AG08396 (cell line): ENCODE results near the gene TUSC2.
"Not testable (repeated sequence)": the region's sequence is repeated elsewhere in the genome, so short reads cannot be mapped to it uniquely, and the experiment has no call there.

Source experiments
- DNase-seq: peaks from one replicate; pipeline ENCODE4 v3.0.0; 2012; ENCODE audit warnings: low spot score, mixed read lengths

TUSC2 gene

GRCh38 chr3:50294089-50294488 lies 33.9 kb downstream of the TUSC2 start:
- no peak for DNase-seq

DNA sequence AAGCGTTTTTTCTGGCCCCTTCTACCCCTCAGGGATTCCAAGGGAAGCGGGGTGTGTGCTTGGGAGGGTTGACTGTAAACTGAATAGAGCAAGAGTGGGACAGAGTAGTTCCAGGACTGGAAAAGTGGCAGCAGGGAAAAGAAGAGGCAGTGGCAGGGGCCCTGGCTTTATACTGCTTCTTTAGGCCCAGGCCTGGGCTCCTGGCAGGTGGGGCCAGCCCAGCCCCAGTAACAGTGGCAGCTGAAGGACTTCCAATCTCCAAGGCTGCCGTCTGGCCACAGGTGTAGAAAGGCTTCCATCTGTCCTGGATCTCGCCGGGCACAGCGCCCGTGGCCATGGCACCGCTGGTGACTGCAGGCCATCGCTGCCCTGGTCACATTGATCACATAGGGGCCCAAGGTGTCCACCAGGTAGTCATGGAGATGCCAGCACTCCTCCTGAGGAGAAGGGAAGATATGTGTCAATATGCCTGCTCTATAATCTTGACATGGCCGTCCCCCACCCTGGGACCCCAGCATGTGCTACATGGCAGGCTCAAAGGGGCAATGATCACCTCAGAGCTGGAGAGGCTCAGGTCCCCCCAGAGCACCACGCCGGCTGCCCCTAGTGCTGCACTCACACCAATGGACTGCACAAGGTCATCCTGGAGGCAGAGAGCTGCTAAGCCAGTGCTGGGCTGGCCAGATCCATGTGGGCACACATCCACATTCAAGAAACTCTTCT lies 34.8 kb downstream of the TUSC2 start:
- DNase-seq = no peak

GRCh38 chr3:50292159-50293078 lies 35.6 kb downstream of the TUSC2 start, which contains the start of gene IFRD2:
Gene IFRD2, minus strand, starts transcription at chr3:50292429. Its CDS starts 155 bp downstream, at chr3:50292274.
- peak; percentile 97 for DNase-seq

DNA sequence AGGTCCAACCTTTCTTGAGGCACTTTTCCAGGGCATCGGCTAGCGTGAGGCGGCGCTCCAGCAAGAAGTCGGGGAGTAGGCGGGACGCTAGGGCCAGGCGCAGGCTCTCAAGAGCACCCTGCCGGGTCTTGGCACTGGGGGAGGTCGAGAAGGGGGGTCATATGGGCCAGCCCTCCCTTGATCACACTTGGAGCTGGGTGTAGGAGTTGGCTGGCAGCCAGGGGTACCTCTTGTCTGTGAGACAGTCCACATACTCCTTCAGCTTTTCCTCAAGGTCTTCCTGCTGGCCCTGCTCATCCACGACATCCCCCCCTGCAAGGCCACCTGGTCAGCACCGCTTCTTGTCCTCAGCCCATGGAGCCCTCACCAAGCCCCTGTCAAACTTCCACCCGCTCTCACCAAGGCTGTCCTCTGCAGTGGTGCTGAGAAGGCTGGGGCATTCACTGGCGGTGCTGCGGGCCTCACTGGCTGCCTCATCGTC lies 37.8 kb downstream of the TUSC2 start:
- DNase-seq = no peak

GRCh38 chr3:50289130-50289529 lies 38.9 kb downstream of the TUSC2 start:
- DNase-seq = no peak

- no peak for DNase-seq
Measured at GRCh38 chr3:50288387-50289007, 39.5 kb downstream of the TUSC2 start.

GRCh38 chr3:50287262-50287661 lies 40.8 kb downstream of the TUSC2 start:
- DNase-seq = no peak

DNA sequence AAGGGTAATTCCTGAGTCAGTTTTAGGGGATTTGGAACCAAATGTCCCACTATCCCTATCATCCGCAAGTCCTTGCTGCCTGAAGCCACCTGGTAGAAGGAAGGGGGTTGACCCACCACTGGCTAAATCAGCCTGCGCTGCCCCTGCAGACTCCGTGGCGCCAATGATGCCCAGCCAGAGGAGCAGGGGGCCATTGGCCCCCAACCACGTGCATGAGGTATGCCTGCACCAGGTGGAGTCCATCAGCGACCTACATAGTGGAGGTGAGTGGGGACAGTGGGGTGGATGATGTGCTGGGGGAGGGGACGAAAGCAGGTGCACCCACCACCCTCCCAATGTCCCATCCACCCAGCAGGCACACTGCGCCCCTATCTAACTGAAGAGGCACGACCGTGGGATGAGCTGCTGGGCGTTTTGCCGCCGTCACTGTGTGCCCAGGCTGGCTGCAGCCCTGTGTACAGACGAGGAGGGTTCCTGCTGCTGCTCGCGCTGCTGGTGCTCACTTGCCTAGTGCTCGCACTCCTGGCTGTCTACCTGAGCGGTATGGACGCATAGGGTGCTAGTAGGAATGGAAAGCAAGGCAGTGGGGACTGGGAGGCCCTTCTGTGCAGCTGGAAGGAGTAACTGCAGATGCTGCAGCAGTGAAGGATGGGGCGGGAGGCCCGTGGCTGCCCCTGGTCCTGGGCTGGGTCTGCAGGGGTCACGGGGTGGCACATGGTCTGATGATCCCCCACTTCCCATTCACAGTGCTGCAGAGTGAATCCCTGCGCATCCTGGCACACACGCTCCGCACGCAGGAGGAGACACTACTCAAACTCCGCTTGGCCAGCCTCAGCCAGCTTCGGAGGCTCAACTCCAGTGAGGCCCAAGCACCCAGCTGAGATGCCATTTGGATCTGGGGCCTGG lies 41.4 kb downstream of the TUSC2 start:
- no peak for DNase-seq

- not testable (repeated sequence) for DNase-seq
Measured at GRCh38 chr3:50284121-50284520, 43.9 kb downstream of the TUSC2 start.

- no peak for DNase-seq
Measured at GRCh38 chr3:50279255-50280016, 48.6 kb downstream of the TUSC2 start.

GRCh38 chr3:50278880-50279224 lies 49.2 kb downstream of the TUSC2 start, which contains the start of gene LSMEM2:
Gene LSMEM2, plus strand, starts transcription at chr3:50279087. Its CDS starts 27 bp downstream, at chr3:50279114.
- no peak for DNase-seq

DNA sequence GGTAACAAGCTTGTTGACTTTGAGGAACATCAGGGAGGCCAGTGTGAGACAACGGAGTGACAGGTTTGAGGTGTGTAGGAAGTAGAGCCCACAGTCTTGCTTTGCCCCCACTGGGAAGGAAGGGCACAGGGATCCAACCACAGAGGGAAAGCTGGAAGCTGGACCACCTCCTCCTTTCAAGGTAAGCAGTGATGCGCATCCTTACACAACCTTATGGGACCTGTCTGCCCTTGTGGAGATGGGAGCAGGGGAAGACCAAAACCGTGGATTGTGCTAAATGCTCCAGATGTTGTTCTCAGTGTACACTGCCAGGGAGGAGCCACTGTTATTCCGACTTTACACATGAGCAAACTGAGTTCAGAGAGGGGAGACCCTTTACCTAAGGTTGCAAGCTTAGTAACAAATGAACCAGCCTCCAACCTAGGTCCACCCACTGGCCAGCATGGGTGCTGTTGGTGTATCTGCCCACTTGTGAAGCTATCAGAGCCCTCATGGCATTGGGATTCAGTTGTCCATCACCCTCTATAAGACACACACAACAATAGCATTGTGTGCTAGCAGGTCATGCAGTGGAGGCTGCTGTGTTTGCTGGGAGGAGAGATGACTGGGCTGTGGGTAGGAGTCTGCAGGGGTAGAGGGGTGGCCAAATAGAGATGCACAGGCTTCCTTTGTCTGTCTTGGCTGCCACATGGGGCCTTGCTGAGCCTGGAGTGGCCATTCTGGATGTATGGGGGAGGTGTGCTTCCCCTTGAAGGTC lies 49.7 kb downstream of the TUSC2 start:
- DNase-seq = no peak

DNA sequence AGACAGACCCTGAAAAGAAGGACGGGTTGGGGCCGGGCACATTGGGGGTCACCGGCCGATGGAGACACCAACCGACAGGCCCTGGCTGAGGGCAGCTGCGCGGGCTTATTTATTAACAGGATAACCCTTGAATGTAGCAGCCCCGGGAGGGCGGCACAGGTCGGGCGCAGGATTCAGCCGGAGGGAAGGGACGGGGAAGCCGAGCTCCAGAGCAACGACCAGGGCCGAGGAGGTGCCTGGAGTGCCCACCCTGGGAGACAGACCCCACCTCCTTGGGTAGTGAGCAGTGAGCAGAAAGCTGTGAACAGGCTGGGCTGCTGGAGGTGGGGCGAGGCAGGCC lies 51.3 kb downstream of the TUSC2 start:
- no peak for DNase-seq

GRCh38 chr3:50275996-50276761 lies 51.8 kb downstream of the TUSC2 start:
- no peak for DNase-seq

DNA sequence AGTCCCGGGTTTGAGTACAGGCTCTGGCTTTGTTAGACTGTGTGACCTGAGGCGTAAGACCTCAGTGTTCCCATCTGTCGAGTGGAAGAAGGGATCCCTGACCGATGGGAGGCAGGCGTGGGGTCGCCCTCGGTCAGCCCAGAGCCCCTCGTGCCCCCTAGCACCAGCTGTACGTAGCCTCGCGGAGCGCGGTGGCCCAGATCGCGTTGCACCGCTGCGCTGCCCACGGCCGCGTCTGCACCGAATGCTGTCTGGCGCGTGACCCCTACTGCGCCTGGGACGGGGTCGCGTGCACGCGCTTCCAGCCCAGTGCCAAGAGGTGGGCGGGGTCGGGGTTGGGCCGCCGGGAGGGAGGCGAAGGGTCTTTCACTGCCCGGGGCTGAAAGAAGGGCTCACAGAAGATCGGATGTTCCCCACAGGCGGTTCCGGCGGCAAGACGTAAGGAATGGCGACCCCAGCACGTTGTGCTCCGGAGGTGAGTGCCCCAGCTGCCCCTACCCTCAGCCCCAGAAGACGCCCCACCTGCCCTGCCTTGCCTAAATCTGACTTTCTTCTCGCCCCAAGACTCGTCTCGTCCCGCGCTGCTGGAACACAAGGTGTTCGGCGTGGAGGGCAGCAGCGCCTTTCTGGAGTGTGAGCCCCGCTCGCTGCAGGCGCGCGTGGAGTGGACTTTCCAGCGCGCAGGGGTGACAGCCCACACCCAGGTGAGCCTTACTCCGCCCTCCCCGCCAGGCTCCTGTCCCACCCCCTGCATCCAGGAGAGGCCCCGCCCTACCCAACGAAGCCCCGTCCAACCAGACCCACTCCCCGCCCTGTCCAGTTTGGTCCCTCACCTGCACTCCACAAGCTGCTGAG lies 52.7 kb downstream of the TUSC2 start:
- no peak for DNase-seq
